Measurements from ENCODE around the gene AIFM2. TPM values are rescaled to one million over a fixed set of nuclear protein-coding genes. Genes with fewer than 3 reads are reported as not detected.

AIFM2 gene
- total and polyA plus RNA-seq, 7 donors: 8.7 to 40.5 (median 10.6) TPM

DNA sequence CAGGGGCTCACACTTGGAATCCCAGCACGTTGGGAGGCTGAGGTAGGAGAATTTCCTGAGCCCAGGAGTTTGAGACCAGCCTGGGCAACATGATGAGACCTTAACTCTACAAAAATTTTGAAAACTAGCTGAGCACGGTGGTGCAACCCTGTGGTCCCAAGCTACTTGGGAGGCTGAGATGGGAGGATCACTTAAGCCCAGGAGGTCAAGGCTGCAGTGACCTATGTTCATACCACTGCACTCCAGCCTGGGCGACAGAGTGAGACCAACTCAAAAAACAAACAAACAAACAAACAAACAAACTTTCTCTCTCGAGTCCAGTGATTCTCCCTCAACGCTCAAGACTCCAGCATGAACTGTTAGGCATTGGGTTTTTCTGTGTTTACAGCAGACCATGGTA lies 15.9 kb upstream of the AIFM2 start:
- no peak overlapping the region for H3K27ac ChIP-seq
- intact Hi-C loops (cut with DNase I): no loop called here
- no peak overlapping the region for H3K4me3 ChIP-seq
- peaks cover 0 to 50% of the 10 kb centered on the region in 2 donors for H3K36me3 ChIP-seq (ENCODE audit: insufficient read depth in 1 of 2, low read depth in 1 of 2)
- H3K4me1 ChIP-seq: peaks cover 7% of the 10 kb centered on the region
- H3K27me3 ChIP-seq (ENCODE audit: insufficient read depth in 3 of 3, low read length in 2 of 3): no peaks in the 10 kb centered on the region
- TF ChIP-seq, protein P1, sequence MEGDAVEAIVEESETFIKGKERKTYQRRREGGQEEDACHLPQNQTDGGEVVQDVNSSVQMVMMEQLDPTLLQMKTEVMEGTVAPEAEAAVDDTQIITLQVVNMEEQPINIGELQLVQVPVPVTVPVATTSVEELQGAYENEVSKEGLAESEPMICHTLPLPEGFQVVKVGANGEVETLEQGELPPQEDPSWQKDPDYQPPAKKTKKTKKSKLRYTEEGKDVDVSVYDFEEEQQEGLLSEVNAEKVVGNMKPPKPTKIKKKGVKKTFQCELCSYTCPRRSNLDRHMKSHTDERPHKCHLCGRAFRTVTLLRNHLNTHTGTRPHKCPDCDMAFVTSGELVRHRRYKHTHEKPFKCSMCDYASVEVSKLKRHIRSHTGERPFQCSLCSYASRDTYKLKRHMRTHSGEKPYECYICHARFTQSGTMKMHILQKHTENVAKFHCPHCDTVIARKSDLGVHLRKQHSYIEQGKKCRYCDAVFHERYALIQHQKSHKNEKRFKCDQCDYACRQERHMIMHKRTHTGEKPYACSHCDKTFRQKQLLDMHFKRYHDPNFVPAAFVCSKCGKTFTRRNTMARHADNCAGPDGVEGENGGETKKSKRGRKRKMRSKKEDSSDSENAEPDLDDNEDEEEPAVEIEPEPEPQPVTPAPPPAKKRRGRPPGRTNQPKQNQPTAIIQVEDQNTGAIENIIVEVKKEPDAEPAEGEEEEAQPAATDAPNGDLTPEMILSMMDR (IDR thresholded peaks at IDR 0.05): no peak
- ATAC-seq (no peak), DNase-seq (no peak)
- WGBS, 3 donors: 90 to 96% (median 92%) methylated on average over 5 of the region's 5 CpGs
- no peaks in the 10 kb centered on the region for H3K9me3 ChIP-seq

GRCh38 chr10:70147259-70147625 lies 14.6 kb upstream of the AIFM2 start:
- 13 to 17% (median 15%) methylated on average over 2 of the region's 2 CpGs for WGBS, 3 donors
- Histone ChIP-seq H3K27me3 (ENCODE audit: insufficient read depth in 3 of 3, low read length in 2 of 3) (no peaks in the 10 kb centered on the region), H3K36me3 (ENCODE audit: insufficient read depth in 1 of 2, low read depth in 1 of 2) (peaks cover 0 to 37% of the 10 kb centered on the region in 2 donors), H3K4me3 (peak overlapping the region; percentile 82), H3K4me1 (peaks cover 7% of the 10 kb centered on the region), H3K9me3 (no peaks in the 10 kb centered on the region), H3K27ac (peak overlapping the region; percentile 90)
- DNase-seq: no peak
- no peak for ATAC-seq
- intact Hi-C loops (cut with DNase I): no loop called here
- TF ChIP-seq, protein P1 (IDR thresholded peaks at IDR 0.05): no peak

- TF ChIP-seq, protein P1 (IDR thresholded peaks at IDR 0.05): peak; percentile 68
- intact Hi-C loops (cut with DNase I): no loop called here
- peak; percentile 93 to 96 (median 94) for ATAC-seq
Measured at GRCh38 chr10:70146489-70147258, 14.0 kb upstream of the AIFM2 start, which contains the start of gene TYSND1. TYSND1 (minus strand) TSS chr10:70146700; CDS start chr10:70146586, 114 bp downstream.

DNA sequence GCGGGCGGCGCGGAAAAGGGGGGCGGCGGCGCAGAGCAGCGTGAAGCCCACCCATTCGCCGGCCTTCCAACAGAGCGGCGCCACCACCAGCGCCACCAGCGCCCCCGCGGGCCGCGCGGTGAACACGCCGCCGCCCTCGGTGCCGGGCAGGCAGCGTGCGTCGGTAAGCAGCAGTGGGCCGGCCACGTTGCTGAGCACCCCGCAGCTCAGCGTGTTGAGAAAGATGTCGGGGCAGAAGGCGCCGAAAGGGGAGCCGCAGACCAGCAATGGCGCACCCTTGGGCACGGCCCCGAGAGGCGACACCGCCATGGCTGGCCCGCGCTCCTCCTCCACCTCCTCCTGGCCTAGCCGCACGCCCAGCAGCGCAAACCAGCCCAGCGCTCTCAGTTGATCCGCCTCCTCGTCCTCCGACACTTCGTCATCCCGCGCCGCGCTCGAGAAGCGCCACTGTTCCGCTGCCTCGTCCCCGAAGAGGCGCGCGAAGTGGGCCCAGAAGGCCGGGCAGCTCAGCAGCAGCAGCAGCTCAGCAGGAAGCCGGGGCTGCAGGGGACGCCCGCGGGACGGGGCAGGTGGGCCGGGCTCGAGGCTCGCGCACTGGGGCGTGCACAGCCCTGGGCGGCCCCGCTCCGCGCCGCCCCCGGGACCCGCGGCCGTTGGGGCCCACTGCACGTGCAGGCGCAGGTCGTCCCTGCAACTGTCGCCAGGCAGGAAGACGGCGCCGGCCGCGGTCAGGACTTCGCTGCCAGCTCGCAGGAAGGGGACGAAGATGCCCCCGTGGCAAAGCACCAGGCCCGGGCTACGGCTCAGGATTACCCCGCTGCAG lies 13.3 kb upstream of the AIFM2 start:
- DNase-seq: peak; percentile 73 to 83
- H3K9me3 ChIP-seq: no peaks in the 10 kb centered on the region
- WGBS, 3 donors: 0 to 1% (median 0%) methylated on average over 55 to 98 of the region's 98 CpGs
- intact Hi-C loops (cut with DNase I): no loop called here
- H3K27ac ChIP-seq: peak overlapping the region; percentile 90
- H3K4me3 ChIP-seq: peak overlapping the region; percentile 82
- TF ChIP-seq, protein P1 (IDR thresholded peaks at IDR 0.05): peak; percentile 61
- peak; percentile 74 to 81 (median 78) for ATAC-seq
- peaks cover 0 to 28% of the 10 kb centered on the region in 2 donors for H3K36me3 ChIP-seq (ENCODE audit: insufficient read depth in 1 of 2, low read depth in 1 of 2)
- peaks cover 7% of the 10 kb centered on the region for H3K4me1 ChIP-seq
- no peaks in the 10 kb centered on the region for H3K27me3 ChIP-seq (ENCODE audit: insufficient read depth in 3 of 3, low read length in 2 of 3)

More at GRCh38 chr10:70146489-70147258, 14.0 kb upstream of the AIFM2 start, which contains the start of gene TYSND1:
- H3K4me3 ChIP-seq: peak within 1 kb of the TSS; percentile 82
- no peaks in the 10 kb centered on the region for H3K9me3 ChIP-seq
- peaks cover 7% of the 10 kb centered on the region for H3K4me1 ChIP-seq
- WGBS, 3 donors: 0 to 1% (median 1%) methylated on average over 37 to 39 of the region's 39 CpGs
- H3K27me3 ChIP-seq (ENCODE audit: insufficient read depth in 3 of 3, low read length in 2 of 3): no peaks in the 10 kb centered on the region
- peak; percentile 97 to 98 for DNase-seq
- H3K36me3 ChIP-seq (ENCODE audit: insufficient read depth in 1 of 2, low read depth in 1 of 2): peaks cover 0 to 34% of the 10 kb centered on the region in 2 donors
- H3K27ac ChIP-seq: peak within 1 kb of the TSS; percentile 90

All from psoas muscle (tissue), 8 donors.